ENCODE data around the gene PRDM16.

PRDM16 gene

DNA sequence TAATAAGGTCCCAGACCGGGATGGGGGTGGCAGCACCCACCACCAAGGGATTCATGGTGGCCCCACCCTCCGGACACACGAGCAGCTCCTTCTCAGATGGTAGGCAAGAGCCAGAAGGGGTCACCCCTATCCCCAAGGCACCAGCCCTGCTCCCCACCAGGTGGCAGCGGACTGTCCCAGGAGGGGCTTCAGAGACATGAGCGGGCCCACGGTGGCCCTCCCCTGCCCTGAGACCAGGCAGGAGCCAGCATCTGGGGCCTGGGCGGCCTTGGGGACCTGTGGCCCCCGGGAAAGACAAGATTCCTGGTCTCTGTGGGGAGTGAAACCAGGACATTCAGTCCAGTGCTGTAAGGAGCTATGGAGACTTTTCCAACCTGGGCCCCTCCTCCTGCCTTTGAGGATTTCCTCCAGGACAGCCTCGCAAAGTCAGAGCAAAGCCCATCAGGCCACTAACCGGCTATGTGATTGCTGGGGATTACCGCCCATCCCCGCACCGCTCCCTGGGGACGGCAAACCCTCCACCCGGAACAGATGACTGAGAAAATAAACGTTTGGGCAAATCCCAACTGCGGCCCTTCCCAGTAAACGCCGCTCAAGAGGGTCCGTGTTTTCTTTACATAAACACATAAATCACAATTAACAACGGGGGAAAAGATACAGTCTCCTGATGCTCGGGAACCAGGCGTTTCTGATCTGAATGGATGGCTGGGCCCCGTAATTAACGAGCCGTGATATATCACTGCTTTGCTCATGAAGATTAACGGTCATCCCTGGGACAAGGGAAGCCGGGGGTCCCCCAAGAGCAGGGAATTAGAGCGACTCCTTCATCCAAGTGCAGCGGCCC, 334.6 kb downstream of the PRDM16 start:
- peak overlapping the region; percentile 21 for H3K9ac ChIP-seq (ENCODE audit: insufficient read length, low read depth)
- H3K27me3 ChIP-seq (ENCODE audit: insufficient read depth, insufficient read length) = no peaks in the 10 kb centered on the region
- no peaks in the 10 kb centered on the region for H3K9me3 ChIP-seq (ENCODE audit: insufficient read depth, low read length)
- no peak for DNase-seq (ENCODE audit: low read depth, low spot score)
- peaks cover 3% of the 10 kb centered on the region for H3K4me1 ChIP-seq (ENCODE audit: insufficient read depth, insufficient read length)
- H3K4me3 ChIP-seq (ENCODE audit: insufficient read length, low read depth) = no peak overlapping the region
- H3K36me3 ChIP-seq (ENCODE audit: insufficient read depth, insufficient read length, low read length) = no peaks in the 10 kb centered on the region
- TF ChIP-seq ZNF274 (IDR thresholded peaks at IDR 0.05; ENCODE audit: low read depth, low read length) (no peak), SUZ12 (IDR thresholded peaks at IDR 0.05; ENCODE audit: extremely low read depth, insufficient read depth, insufficient read length) (no peak), YY1 (IDR thresholded peaks at IDR 0.05; ENCODE audit: insufficient read depth, insufficient read length) (no peak)

DNA sequence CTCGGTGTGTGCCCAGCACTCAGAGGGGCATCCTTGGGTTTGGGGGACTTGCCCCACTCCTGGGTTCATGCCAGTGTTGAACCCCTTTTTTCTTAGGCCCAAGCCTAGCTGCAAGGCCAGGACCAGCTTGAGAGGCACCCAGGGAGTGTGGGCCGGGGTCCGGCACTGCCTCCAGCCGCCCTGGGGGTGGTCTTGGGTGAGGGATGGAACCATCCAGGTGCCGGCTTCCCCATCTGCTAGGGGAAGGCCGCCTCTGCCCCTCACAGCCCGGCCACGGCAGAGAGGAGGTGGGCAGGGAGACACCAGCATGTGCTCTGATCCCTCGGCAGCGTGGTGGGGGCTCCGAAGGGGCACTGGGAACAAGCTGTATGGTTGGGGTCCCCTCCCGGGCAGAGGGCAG, 335.3 kb downstream of the PRDM16 start:
- H3K27me3 ChIP-seq (ENCODE audit: insufficient read depth, insufficient read length) = no peaks in the 10 kb centered on the region
- DNase-seq (ENCODE audit: low read depth, low spot score) = no peak
- H3K36me3 ChIP-seq (ENCODE audit: insufficient read depth, insufficient read length, low read length) = no peaks in the 10 kb centered on the region
- no peak overlapping the region for H3K4me3 ChIP-seq (ENCODE audit: insufficient read length, low read depth)
- no peaks in the 10 kb centered on the region for H3K9me3 ChIP-seq (ENCODE audit: insufficient read depth, low read length)
- peaks cover 3% of the 10 kb centered on the region for H3K4me1 ChIP-seq (ENCODE audit: insufficient read depth, insufficient read length)
- peak overlapping the region; percentile 21 for H3K9ac ChIP-seq (ENCODE audit: insufficient read length, low read depth)
- TF ChIP-seq SUZ12 (IDR thresholded peaks at IDR 0.05; ENCODE audit: extremely low read depth, insufficient read depth, insufficient read length) (no peak), YY1 (IDR thresholded peaks at IDR 0.05; ENCODE audit: insufficient read depth, insufficient read length) (no peak), ZNF274 (IDR thresholded peaks at IDR 0.05; ENCODE audit: low read depth, low read length) (no peak)

DNA sequence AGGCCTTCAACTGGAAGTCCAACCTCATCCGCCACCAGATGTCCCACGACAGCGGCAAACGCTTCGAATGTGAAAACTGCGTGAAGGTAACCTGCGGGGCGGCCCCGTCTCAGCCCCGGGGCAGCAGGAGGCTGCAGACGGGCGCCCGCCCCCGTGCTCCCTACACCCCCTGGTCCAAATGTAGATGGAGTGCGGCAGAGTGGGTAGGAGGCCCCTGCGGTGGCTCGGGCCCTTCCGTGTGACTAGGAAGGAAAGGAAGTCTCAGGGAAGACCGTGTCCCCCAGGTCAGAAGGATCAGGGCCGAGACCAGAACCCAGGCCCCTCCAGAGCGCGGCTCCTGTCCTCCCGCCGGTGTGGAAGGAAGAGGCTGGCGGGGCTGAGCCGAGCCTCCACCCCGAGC, 335.8 kb downstream of the PRDM16 start:
- DNase-seq (ENCODE audit: low read depth, low spot score) = no peak
- Histone ChIP-seq H3K4me3 (ENCODE audit: insufficient read length, low read depth) (no peak overlapping the region), H3K27me3 (ENCODE audit: insufficient read depth, insufficient read length) (no peaks in the 10 kb centered on the region), H3K4me1 (ENCODE audit: insufficient read depth, insufficient read length) (peaks cover 3% of the 10 kb centered on the region), H3K9me3 (ENCODE audit: insufficient read depth, low read length) (no peaks in the 10 kb centered on the region), H3K36me3 (ENCODE audit: insufficient read depth, insufficient read length, low read length) (no peaks in the 10 kb centered on the region), H3K9ac (ENCODE audit: insufficient read length, low read depth) (no peak overlapping the region)
- no peak for TF ChIP-seq YY1 (IDR thresholded peaks at IDR 0.05; ENCODE audit: insufficient read depth, insufficient read length)
- TF ChIP-seq ZNF274 (IDR thresholded peaks at IDR 0.05; ENCODE audit: low read depth, low read length) = no peak
- TF ChIP-seq SUZ12 (IDR thresholded peaks at IDR 0.05; ENCODE audit: extremely low read depth, insufficient read depth, insufficient read length) = no peak

DNA sequence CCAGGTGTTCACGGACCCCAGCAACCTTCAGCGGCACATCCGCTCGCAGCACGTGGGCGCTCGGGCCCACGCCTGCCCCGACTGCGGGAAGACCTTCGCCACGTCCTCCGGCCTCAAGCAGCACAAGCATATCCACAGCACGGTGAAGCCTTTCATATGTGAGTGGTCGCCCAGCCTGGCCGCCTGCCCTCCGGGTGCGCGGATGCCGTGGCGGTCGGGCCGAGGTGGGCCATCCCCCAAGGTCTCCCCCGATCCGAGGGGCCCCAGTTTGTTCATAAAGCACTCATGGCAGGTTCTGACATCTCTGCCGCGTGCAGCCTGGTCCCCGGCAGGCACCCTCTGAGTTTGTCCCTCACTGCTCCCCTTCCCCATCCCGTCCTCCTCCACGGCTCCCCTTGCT, 336.5 kb downstream of the PRDM16 start:
- peaks cover 3% of the 10 kb centered on the region for H3K4me1 ChIP-seq (ENCODE audit: insufficient read depth, insufficient read length)
- H3K36me3 ChIP-seq (ENCODE audit: insufficient read depth, insufficient read length, low read length) = no peaks in the 10 kb centered on the region
- H3K9ac ChIP-seq (ENCODE audit: insufficient read length, low read depth) = no peak overlapping the region
- DNase-seq (ENCODE audit: low read depth, low spot score) = no peak
- H3K27me3 ChIP-seq (ENCODE audit: insufficient read depth, insufficient read length) = no peaks in the 10 kb centered on the region
- no peak overlapping the region for H3K4me3 ChIP-seq (ENCODE audit: insufficient read length, low read depth)
- TF ChIP-seq SUZ12 (IDR thresholded peaks at IDR 0.05; ENCODE audit: extremely low read depth, insufficient read depth, insufficient read length) (no peak), ZNF274 (IDR thresholded peaks at IDR 0.05; ENCODE audit: low read depth, low read length) (no peak), YY1 (IDR thresholded peaks at IDR 0.05; ENCODE audit: insufficient read depth, insufficient read length) (no peak)
- H3K9me3 ChIP-seq (ENCODE audit: insufficient read depth, low read length) = no peaks in the 10 kb centered on the region

DNA sequence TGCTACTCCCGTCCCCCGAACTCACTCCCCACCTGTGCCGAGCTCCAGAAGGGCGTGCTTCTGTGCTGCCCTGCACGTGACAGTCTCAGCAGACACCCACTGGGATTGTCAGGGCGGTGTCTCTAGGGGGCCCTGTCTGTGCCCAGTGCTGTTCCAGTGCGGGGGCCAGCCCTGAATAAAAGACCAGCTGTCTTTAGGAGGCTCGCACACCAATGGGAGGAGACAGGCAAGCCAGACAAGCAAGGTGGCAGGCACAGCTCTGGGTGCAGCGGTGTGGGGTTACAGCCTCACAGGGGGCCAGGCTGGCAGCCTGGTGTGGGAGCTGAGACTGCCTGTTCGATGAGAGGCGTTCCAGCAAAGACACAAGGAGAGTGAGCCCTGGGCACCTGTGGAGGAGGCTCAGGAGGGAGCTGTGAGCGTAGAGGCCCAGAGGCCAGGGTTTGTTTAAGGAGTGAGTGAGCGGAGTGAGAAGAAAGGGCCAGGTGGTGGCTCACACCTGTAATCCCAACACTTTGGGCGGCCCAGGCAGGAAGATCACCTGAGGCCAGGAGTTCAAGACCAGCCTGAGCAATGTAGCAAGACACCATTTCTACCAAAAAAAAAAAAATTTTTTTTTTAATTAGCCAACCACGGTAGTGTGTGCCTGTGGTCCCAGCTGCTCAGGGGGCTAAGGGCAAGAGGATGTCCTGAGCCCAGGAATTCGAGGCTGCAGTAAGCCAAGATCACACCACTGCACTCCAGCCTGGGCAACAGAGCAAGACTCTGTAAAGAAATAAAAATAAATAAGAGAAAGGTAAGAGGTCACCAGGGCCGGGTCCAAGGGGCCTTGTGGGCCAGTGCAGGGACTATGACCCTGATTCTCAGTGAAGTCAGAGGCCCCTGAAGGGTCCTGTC, 337.2 kb downstream of the PRDM16 start:
- no peak overlapping the region for H3K9ac ChIP-seq (ENCODE audit: insufficient read length, low read depth)
- H3K27me3 ChIP-seq (ENCODE audit: insufficient read depth, insufficient read length) = no peaks in the 10 kb centered on the region
- peaks cover 3% of the 10 kb centered on the region for H3K4me1 ChIP-seq (ENCODE audit: insufficient read depth, insufficient read length)
- no peaks in the 10 kb centered on the region for H3K36me3 ChIP-seq (ENCODE audit: insufficient read depth, insufficient read length, low read length)
- no peak for DNase-seq (ENCODE audit: low read depth, low spot score)
- H3K9me3 ChIP-seq (ENCODE audit: insufficient read depth, low read length) = no peaks in the 10 kb centered on the region
- TF ChIP-seq ZNF274 (IDR thresholded peaks at IDR 0.05; ENCODE audit: low read depth, low read length) = no peak
- TF ChIP-seq SUZ12 (IDR thresholded peaks at IDR 0.05; ENCODE audit: extremely low read depth, insufficient read depth, insufficient read length) = no peak
- no peak for TF ChIP-seq YY1 (IDR thresholded peaks at IDR 0.05; ENCODE audit: insufficient read depth, insufficient read length)
- no peak overlapping the region for H3K4me3 ChIP-seq (ENCODE audit: insufficient read length, low read depth)

DNA sequence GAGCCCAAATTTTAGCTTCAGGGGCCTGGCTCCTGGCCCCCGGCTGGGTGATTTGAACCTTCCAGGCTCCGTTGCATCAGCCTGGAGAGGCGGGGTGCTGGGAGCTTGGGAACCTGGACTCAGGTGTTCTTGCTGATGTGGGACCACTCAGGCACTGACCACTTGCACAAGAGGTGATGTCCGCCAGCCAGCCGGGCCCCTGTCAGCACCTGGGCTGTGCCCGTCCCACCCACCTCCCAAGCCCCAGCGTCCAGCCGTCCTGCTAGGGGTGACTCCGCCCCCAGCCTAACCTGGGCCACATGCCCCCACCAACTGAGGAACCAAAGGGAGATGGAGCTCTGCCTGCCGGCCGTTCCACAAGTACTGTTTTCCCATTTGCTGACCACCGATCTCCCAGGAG, 338.0 kb downstream of the PRDM16 start:
- Histone ChIP-seq H3K4me1 (ENCODE audit: insufficient read depth, insufficient read length) (peaks cover 3% of the 10 kb centered on the region), H3K9ac (ENCODE audit: insufficient read length, low read depth) (no peak overlapping the region), H3K27me3 (ENCODE audit: insufficient read depth, insufficient read length) (no peaks in the 10 kb centered on the region), H3K36me3 (ENCODE audit: insufficient read depth, insufficient read length, low read length) (no peaks in the 10 kb centered on the region), H3K4me3 (ENCODE audit: insufficient read length, low read depth) (no peak overlapping the region), H3K9me3 (ENCODE audit: insufficient read depth, low read length) (no peaks in the 10 kb centered on the region)
- no peak for TF ChIP-seq YY1 (IDR thresholded peaks at IDR 0.05; ENCODE audit: insufficient read depth, insufficient read length)
- TF ChIP-seq SUZ12 (IDR thresholded peaks at IDR 0.05; ENCODE audit: extremely low read depth, insufficient read depth, insufficient read length) = no peak
- no peak for TF ChIP-seq ZNF274 (IDR thresholded peaks at IDR 0.05; ENCODE audit: low read depth, low read length)
- DNase-seq (ENCODE audit: low read depth, low spot score) = no peak

DNA sequence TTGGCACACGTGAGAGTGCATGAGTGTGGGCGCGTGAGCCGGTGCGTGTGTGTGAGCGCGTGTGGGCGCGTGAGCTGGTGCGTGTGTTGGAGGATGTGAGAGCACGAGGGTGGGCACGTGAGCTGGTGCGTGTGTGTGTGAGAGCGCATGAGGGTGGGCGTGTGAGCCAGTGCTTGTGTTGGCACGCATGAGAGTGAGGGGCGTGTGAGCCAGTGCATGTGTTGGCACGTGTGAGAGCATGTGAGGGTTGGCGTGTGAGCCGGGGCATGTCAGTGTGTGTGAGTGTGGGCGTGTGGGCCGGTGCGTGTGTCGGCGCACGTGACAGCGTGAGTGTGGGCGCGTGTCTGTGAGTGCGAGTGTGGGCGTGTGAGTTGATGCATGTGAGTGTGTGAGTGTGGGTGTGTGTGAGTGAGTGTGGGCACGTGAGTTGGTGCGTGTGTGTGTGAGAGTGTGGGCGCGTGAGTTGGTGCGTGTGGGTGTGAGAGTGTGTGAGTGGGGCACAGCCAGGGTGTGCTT, 339.8 kb downstream of the PRDM16 start:
- TF ChIP-seq YY1 (IDR thresholded peaks at IDR 0.05; ENCODE audit: insufficient read depth, insufficient read length) = no peak
- no peak for TF ChIP-seq SUZ12 (IDR thresholded peaks at IDR 0.05; ENCODE audit: extremely low read depth, insufficient read depth, insufficient read length)
- no peak for TF ChIP-seq ZNF274 (IDR thresholded peaks at IDR 0.05; ENCODE audit: low read depth, low read length)
- Histone ChIP-seq H3K36me3 (ENCODE audit: insufficient read depth, insufficient read length, low read length) (no peaks in the 10 kb centered on the region), H3K9me3 (ENCODE audit: insufficient read depth, low read length) (no peaks in the 10 kb centered on the region), H3K4me1 (ENCODE audit: insufficient read depth, insufficient read length) (peaks cover 3% of the 10 kb centered on the region), H3K4me3 (ENCODE audit: insufficient read length, low read depth) (no peak overlapping the region), H3K9ac (ENCODE audit: insufficient read length, low read depth) (no peak overlapping the region), H3K27me3 (ENCODE audit: insufficient read depth, insufficient read length) (no peaks in the 10 kb centered on the region)
- no peak for DNase-seq (ENCODE audit: low read depth, low spot score)
